ENCODE data around the gene HRH4.

The HRH4 gene

DNA sequence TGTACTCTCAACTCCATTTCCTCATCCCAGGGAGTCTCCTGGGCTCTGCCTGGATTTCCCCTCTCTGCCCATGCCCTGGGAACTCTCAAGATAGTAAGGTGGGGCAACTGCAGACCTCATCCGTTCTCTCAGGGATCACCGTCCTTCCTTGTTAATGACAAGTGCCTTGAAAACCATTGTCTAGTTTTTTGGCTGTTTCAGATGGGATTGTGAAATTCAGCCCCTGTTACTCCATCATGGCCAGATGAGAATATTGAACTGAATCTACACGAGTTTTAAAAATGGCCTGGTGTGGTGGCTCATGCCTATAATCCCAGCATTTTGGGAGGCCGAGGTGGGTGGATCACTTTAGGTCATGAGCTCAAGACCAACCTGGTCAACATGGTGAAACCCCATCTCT, 665 bp upstream of the HRH4 start:
- Histone ChIP-seq H3K27ac (no peak overlapping the region), H3K36me3 (ENCODE audit: control insufficient read depth, insufficient read depth, low read length) (no peaks in the 10 kb centered on the region), H3K4me1 (peaks cover 7% of the 10 kb centered on the region), H3K4me2 (ENCODE audit: low read length) (no peak overlapping the region), H3K9ac (no peak overlapping the region), H3K27me3 (ENCODE audit: control insufficient read depth, insufficient read depth, low read length) (no peaks in the 10 kb centered on the region), H3K9me3 (ENCODE audit: control insufficient read depth, low read length) (no peaks in the 10 kb centered on the region), H3K4me3 (ENCODE audit: low read depth, low read length) (no peak overlapping the region), H3K79me2 (no peaks in the 10 kb centered on the region), H2AFZ (no peak overlapping the region)
- TF ChIP-seq, protein P1, sequence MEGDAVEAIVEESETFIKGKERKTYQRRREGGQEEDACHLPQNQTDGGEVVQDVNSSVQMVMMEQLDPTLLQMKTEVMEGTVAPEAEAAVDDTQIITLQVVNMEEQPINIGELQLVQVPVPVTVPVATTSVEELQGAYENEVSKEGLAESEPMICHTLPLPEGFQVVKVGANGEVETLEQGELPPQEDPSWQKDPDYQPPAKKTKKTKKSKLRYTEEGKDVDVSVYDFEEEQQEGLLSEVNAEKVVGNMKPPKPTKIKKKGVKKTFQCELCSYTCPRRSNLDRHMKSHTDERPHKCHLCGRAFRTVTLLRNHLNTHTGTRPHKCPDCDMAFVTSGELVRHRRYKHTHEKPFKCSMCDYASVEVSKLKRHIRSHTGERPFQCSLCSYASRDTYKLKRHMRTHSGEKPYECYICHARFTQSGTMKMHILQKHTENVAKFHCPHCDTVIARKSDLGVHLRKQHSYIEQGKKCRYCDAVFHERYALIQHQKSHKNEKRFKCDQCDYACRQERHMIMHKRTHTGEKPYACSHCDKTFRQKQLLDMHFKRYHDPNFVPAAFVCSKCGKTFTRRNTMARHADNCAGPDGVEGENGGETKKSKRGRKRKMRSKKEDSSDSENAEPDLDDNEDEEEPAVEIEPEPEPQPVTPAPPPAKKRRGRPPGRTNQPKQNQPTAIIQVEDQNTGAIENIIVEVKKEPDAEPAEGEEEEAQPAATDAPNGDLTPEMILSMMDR (IDR thresholded peaks at IDR 0.05) = no peak

DNA sequence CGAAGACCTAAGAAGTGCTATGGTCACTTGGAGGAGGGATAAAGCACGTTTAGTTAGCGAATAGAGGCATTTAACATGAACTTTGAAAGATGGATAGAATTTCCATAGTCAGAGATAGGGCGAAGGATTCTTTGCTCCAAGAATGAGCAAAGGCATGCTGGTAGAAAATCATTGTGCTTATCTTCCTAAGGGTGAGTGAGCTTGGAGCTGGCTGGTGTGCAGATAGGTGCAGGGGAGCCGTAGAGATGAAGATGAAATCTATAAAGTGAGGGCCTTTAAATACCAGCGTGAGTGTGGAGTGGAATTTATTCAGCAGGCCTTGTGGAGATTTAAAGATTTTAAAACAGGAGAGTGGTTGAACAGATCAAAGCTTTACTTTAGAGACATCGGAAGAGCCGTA, 1.6 kb downstream of the HRH4 start:
- H3K36me3 ChIP-seq (ENCODE audit: control insufficient read depth, insufficient read depth, low read length) = no peaks in the 10 kb centered on the region
- H3K79me2 ChIP-seq = no peaks in the 10 kb centered on the region
- peak overlapping the region; percentile 23 for H2AFZ ChIP-seq
- H3K4me1 ChIP-seq = peaks cover 7% of the 10 kb centered on the region
- no peak overlapping the region for H3K4me3 ChIP-seq (ENCODE audit: low read depth, low read length)
- no peak overlapping the region for H3K4me2 ChIP-seq (ENCODE audit: low read length)
- H3K9me3 ChIP-seq (ENCODE audit: control insufficient read depth, low read length) = no peaks in the 10 kb centered on the region
- TF ChIP-seq, protein P1 (IDR thresholded peaks at IDR 0.05) = no peak
- no peaks in the 10 kb centered on the region for H3K27me3 ChIP-seq (ENCODE audit: control insufficient read depth, insufficient read depth, low read length)
- H3K9ac ChIP-seq = no peak overlapping the region
- no peak overlapping the region for H3K27ac ChIP-seq

DNA sequence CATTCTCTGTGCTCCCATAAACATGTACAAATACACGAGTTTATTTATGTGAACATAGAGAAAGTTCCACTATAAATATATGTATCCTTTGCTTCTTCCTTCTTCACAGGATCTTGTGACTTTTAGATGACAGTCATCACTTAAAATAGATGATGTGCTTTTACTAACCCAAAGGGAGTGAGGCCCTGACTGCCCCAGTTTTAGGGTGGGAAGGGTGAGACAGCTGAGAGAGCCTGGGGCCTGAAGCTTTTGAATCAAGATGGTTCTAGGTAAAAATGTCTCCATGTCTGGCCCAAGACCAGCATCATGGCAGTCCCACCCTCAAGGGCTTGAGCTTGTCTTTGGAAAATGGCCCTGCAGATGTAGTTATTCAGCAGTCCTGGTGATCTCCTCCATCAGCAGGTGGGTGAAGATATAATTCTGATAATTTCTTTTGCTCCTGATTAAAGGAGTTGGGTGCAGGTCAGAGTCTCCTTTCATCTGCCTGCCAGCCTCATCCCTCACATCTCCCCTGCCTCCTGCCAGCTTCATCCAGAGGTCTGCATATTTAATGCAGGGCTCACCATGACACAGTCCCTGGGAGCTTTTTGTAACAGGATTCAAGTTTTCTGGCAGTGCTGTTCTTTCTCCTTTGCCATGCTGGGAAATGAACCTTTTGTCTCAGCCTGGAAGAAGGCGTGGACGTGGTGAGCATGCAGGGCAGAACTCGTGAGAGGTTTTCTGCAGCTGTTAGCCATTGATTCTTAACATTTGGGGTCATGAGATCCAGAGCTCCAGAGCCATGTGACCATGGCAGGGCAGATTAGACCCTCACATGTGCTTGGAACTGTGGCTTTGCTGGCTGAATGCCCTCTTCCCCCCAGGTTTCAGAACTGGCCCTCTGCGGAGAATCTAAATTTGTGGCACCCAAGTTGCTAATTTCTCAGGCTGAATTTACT, 2.7 kb downstream of the HRH4 start:
- H3K27ac ChIP-seq = no peak overlapping the region
- H2AFZ ChIP-seq = no peak overlapping the region
- TF ChIP-seq, protein P1 (IDR thresholded peaks at IDR 0.05) = no peak
- no peaks in the 10 kb centered on the region for H3K27me3 ChIP-seq (ENCODE audit: control insufficient read depth, insufficient read depth, low read length)
- peaks cover 7% of the 10 kb centered on the region for H3K4me1 ChIP-seq
- H3K4me2 ChIP-seq (ENCODE audit: low read length) = no peak overlapping the region
- no peaks in the 10 kb centered on the region for H3K79me2 ChIP-seq
- H3K4me3 ChIP-seq (ENCODE audit: low read depth, low read length) = no peak overlapping the region
- no peaks in the 10 kb centered on the region for H3K9me3 ChIP-seq (ENCODE audit: control insufficient read depth, low read length)
- H3K9ac ChIP-seq = no peak overlapping the region
- no peaks in the 10 kb centered on the region for H3K36me3 ChIP-seq (ENCODE audit: control insufficient read depth, insufficient read depth, low read length)

DNA sequence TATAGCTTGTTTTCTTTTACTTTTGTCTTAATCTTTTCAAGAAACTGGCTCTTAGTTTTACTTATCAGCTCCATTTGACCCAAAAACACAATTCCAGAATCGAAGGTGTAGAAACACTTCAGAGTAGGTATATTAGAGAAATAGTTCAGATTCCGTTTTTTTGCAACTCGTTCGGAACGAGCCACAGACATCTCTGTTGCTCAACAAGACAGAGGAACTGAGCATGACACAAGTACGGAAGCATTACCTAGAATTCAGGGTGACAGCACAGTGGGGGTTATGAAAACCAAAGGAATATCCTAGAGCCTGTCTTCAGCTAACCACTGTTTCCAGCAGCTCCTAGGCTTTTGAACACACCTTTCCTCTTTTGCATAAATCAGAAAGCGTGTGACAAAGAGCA, 5.0 kb downstream of the HRH4 start:
- Histone ChIP-seq H3K27me3 (ENCODE audit: control insufficient read depth, insufficient read depth, low read length) (no peaks in the 10 kb centered on the region), H2AFZ (no peak overlapping the region), H3K4me2 (ENCODE audit: low read length) (no peak overlapping the region), H3K36me3 (ENCODE audit: control insufficient read depth, insufficient read depth, low read length) (no peaks in the 10 kb centered on the region), H3K27ac (no peak overlapping the region), H3K4me1 (peaks cover 7% of the 10 kb centered on the region), H3K9ac (no peak overlapping the region), H3K79me2 (no peaks in the 10 kb centered on the region), H3K4me3 (ENCODE audit: low read depth, low read length) (no peak overlapping the region), H3K9me3 (ENCODE audit: control insufficient read depth, low read length) (no peaks in the 10 kb centered on the region)
- TF ChIP-seq, protein P1 (IDR thresholded peaks at IDR 0.05) = no peak

DNA sequence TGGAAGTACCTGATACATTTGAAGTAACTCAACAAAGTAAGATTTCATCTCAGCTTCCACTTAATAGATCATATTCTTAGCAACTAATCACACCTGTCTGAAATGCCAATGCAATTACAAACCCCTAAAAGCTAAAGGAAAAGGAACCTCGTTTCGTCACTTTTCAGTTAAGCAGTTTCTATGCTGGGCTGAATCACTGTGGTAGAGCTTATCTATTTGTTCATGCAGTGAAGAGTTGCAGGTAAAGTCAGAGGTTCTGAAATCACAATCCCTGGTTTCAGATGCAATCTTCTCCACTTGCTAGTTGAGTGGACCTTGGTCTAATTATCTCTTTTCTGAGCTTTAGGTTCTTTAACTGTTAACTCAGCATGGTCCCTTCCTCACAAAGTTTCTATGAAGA, 6.3 kb downstream of the HRH4 start:
- TF ChIP-seq, protein P1 (IDR thresholded peaks at IDR 0.05) = no peak
- no peaks in the 10 kb centered on the region for H3K27me3 ChIP-seq (ENCODE audit: control insufficient read depth, insufficient read depth, low read length)
- H3K27ac ChIP-seq = no peak overlapping the region
- H3K79me2 ChIP-seq = no peaks in the 10 kb centered on the region
- no peaks in the 10 kb centered on the region for H3K9me3 ChIP-seq (ENCODE audit: control insufficient read depth, low read length)
- peaks cover 6% of the 10 kb centered on the region for H3K4me1 ChIP-seq
- H2AFZ ChIP-seq = no peak overlapping the region
- no peak overlapping the region for H3K9ac ChIP-seq
- no peak overlapping the region for H3K4me3 ChIP-seq (ENCODE audit: low read depth, low read length)
- no peak overlapping the region for H3K4me2 ChIP-seq (ENCODE audit: low read length)
- H3K36me3 ChIP-seq (ENCODE audit: control insufficient read depth, insufficient read depth, low read length) = no peaks in the 10 kb centered on the region
